Activated CD4-positive, alpha-beta T cell treated with anti-CD3 and anti-CD28 coated beads for 4 hours (primary cell): ENCODE measurements around the gene RIPK1.
A peak's percentile ranks its signal among the peaks of the same experiment; 100 is the strongest.

Experiments used
- DNase-seq, 2 donors: peaks; one replicate each; pipeline ENCODE4 v3.0.0-alpha.2; 2020

The RIPK1 gene

DNA sequence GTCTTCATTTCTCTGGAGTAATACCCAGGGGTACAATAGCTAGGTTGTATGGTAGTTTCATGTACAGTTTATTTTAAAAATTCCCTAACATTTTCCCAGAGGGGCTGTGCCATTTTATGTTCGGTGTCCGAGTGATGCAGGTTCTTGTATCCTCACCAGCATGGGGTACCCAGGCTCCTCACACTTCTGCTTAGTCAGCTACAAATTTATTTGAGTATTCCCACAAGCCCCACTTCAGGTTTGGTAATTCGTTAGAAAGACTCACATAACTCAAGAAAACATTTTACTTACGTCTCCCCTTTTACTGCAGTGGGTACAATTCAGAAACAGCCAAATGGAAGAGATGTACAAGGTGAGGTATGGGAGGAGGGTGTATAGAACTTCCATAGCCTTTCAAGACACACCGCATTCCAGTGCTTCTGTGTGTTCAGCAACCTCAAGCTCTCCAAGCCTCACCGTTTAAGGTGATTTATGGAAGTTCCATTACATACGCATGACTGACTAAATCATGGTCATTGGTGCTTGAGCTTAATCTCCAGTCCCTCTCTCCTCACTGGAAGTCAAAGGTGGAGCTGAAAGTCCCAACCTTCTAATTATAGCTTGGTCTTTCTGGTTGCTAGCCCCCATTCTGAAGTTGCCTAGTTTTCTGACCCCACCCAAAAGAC lies 18.1 kb downstream of the RIPK1 start:
- no peak for DNase-seq

DNA sequence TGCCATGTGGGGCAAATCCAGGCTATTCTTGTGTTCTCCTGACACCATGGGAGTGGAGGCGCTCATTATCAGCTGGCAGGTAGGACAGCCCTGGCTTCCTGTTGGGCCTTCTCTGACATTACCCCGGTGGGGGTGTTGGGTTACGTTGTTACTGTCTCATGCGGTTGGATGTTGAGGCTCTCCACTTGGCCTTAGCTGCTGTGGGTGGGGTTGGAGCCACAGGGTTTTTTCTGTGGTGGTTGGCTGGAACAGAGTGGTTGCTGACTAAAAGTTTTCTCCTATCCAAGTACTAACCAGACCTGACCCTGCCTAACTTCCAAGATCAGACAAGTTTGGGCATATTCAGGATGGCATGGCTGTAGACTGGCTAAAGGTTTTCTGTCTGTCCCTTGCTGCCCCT lies 20.2 kb downstream of the RIPK1 start:
- no peak for DNase-seq

DNA sequence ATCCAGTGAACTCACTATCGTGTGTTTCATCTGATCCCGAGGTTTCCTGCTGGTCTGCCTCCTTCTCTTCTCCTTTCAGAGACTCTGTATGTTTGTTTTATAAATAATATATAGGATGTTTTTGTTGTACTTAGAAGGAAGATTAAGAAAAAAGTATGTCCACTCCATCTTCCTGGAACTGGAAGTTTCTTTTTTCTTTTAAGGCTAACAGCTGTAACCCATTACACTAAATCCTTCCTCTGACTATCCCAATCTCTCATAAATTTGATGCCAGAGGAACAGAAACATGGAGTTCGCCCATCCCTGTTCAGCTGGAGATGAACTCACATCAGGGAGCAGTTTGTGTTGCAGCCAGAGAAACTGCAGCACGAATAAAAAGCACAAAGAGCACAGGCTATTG lies 20.7 kb downstream of the RIPK1 start:
- no peak for DNase-seq

DNA sequence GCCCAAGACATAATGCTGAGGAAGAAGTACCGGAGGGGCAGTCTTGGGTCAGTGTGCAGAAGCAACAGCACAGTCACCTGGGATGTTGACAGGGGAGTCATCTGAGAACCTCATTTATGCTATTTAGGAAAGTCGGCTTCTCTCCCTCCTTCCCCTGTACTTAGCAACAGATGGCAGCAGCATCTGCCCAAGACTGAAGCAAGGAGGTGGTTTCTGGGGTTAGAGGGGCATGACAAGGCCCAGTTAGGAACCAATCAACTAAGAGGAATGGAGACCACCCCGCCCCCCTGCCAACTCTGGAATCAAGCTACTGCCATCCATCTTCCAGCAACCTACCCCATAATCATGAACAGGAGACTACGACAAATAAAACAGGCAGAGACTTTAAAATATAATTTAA lies 21.7 kb downstream of the RIPK1 start:
- no peak for DNase-seq

DNA sequence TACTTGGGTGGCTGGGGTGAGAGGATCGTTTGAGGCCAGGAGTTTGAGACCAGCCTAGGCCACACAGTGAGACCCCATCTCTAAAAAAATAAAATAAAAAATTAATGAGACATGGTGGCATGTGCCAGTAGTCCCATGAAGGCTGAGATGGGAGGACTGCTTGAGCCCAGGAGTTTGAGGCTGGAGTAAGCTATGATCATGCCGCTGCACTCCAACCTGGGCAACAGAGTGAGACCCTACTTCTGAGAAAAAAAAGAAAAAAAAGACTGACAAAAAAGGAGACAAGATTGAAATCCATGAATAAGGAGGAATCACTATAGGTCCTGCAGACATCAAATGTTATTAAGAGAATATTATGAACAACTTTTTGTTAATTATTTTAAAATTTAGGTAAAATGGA lies 26.5 kb downstream of the RIPK1 start:
- no peak for DNase-seq

DNA sequence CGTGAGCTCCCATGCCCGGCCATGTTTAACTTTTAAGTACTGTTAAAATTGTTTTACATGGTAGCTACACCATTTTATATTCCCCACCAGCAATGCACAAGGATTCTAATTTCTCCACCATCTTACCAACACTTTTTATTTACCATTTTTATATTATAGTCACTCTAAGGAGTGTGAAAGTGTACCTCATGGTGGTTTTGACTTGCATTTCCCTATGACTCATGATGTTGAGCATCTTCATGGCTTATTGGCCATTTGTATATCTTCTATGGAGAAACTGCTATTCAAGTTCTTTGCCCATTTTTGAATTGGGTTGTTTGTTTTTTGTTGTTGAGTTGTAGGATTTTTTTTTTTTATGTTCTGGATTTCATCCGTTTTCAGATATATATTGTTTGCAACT lies 34.6 kb downstream of the RIPK1 start:
- DNase-seq, result no peak

DNA sequence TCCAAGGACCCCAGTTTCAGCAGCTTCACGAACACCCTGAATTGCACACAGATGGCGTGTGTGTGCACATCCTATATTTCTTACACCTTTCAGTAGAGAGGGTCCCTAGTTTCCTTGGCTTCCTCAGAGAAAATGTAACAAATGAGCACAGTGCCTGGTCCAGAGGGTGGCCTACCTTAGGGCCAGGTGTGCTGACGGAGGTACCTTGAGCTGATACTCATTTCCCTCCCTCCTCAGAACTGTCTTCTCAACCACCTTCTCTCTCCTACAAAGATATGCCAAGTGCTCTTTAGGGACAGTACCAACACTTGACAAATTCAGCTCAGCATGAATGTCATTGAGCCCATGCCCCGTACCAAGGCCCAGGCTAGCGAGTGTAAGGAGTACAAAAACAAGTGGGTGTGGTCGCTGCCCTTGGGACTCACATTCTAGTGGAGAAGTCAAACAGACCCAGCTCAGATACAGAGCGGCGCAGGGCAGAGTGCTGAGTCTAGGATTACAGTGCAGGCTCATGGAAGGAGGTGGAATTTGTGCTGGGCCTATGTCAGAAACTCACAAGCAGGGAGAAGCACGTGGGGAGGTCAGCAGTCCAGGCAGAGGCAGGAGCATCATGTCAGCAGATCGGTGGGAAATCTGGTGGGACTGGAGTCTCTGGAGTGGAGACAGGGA lies 40.6 kb downstream of the RIPK1 start:
- DNase-seq, result no peak

DNA sequence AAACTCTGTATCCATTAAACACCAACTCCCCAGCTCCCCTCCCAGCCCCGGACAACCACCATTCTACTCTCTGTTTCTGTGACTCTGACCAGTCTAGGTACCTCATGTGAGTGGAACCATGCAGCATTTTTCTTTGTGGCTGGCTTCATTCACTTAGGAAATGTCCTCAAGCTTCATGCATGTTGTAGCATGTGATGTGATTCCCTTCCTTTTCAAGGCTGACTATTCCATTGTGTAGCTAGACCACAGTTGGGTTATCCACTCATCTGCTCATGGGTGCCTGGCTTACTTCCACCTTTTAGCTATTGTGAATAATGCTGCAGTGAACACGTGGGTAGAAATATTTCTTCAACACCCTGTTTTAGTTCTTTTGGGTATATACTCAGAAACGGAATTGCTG lies 41.5 kb downstream of the RIPK1 start:
- DNase-seq, result no peak

DNA sequence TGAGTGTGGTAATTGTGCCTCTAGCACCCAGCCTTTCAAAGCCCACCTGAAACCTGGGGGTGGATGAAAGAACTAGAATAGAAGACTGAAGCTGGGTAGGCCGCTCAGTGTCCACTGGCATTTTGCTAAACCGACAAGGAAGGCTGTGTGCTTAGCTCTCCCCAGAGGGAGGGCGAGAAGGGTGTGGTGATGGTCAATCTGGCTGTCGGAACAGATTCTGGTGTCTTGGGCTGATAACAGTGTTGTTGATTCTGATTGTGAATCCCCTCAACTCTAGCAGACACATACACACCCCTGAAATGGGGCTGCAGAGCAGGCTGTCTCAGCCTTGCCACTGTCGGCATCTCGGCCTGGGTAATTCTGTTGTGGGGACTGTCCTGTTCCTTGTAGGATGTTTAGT lies 46.1 kb downstream of the RIPK1 start:
- no peak for DNase-seq

DNA sequence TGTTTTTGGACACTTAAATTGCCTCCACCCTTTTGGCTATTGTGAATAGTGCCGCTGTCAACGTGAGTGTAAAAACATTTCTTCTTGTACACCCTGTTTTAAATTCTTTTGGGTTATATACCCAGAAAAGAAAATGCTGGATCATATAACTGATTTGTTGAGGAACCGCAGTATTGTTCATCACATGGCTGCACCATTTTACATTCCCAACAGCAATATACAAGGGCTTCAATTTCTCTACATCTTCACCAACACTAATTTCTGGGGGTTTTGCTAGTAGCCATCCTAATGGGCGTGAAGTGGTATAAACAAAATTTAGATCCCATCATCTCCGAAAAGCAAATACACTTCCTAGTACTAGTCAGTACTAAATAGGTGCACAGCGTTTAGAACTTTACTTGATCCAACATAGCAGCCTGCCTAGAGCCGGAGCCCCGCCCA lies 49.6 kb downstream of the RIPK1 start:
- DNase-seq, result no peak

DNA sequence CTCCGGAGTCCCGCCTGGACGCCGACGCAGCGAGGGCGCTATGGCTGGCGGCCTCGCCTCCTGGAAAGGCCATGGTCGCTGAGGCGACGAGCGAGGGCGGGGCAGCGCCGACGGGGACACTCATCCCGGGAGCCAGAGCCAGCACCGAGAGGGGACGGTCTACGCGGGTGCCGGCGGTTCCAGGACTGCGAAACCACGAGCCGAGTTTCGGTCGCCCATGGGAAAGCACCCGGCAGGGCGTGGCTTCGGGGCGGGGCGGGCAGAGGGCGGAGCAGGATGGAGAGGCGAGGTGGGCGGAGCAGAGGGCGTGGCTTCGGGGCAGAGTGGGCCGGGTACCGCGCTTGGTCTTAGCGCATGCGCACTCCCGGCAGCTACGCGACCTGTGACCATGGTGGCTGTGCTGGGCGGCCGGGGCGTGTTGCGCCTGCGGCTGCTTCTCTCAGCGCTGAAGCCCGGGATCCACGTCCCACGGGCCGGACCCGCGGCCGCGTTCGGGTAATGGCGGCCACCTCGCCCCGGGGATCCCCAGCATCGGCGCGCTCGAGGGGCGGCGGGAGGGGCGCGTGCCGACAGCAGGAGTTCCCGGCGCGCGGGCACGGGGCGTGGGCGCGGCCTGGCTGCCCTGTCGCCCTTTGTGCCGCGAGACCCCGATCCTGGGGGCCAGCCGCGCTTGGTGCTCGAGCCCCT lies 50.2 kb downstream of the RIPK1 start, which contains the start of gene BPHL:
Gene BPHL, plus strand, starts transcription at position 359 of the 687 bp plus-strand sequence. Its CDS starts 30 bp downstream, at position 389.
- DNase-seq, result peak; percentile 100

DNA sequence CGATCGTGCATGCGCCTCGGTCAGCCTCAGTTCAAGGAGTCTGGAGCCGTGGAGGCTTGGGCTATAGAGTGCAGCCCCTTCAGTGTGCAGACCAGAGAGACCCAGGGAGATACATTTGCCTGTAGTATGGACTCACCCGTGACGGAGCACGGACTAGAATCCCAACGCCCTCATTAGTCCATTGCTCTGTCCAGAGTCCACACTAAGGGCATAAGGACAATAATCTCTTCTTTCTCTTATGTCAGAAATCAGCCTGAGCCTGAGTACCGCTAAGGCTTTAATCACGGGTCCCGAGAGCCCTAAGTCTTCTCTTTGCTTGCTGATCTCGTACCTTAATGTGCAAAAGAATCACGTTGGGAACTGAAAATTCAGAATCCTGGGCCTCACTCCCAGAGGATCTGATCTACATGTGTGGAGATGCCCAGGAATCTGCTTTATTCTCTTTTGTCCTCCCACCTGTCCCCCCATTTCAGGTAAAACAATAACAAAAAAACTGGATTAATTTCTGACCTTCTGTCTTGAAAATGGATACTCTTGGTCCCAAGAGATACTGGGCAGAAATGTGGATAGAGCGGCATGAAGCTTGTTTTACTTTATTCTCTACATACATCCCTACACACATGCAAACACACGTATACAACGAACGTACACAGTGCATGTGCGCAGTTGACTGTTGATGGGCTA lies 50.9 kb downstream of the RIPK1 start:
- no peak for DNase-seq

DNA sequence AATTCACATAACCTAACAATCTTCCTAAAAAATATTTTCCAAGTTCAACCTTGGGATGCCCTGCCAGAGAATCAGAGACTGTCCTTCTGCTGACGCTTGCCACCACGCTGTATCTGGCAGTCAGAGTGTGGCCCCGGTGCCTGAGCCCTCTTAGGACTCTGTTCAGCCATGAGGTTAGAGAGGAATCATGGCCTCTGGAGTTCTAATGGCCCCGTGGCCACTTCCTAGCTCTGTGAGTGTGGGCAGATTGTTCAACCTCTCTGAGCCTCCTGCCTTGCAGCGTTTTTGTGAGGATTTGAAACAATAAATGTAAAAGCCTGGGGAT lies 52.4 kb downstream of the RIPK1 start:
- DNase-seq, result no peak

DNA sequence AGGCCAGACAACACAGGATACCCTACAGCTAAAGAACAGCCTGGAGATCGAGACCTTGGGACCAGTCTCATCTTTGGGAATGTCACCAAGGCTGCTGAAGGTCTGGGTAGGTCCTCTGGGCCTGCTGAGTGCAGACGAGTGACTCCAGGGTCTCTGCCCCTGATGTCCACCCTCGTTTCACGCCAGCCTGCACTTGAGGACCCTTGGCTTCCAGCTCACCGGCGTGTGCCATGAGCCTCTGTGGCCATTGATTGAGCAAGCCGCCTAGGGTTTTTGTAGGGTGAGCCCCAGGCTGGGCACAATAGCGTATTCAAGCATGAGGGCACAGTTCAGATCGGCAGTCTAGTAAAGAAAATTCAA lies 54.5 kb downstream of the RIPK1 start:
- no peak for DNase-seq

DNA sequence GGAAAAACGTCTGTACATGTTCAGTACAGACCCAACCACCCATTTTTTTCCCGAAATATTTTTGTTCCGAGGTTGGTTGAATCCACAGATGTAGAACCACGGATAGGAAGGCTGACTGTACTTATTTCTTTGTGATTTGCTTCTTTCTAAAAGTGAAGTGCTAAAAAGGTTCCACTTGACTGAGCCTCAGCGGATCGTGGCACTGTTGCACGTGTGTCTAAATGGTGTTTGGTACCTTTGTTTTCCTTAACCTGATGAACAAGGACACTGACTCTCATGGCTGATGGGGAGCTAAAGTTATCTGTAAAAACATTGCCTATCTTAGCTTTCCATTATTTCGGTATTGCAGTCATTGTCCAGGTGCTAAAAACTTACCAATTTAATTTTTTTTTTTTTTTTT lies 56.4 kb downstream of the RIPK1 start:
- DNase-seq, result no peak

DNA sequence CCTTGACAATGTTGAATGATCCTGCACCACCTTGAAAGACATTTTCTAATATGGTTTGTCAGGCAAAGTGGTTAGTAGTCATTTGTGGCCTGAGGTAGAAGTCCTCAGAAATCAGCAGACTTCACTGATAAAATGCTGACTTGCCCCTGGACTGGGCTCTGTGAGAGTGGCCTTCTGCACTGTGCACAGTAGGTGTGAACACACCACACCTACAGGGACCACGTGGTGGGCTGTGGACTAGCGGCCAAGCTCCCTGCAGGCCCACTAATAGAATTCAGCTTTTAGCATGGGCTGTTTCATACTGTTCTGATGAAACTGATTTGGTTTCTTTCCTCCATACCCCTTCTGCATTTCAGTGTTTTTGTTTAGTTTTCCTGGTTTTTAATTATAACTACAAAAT lies 57.5 kb downstream of the RIPK1 start:
- no peak for DNase-seq

DNA sequence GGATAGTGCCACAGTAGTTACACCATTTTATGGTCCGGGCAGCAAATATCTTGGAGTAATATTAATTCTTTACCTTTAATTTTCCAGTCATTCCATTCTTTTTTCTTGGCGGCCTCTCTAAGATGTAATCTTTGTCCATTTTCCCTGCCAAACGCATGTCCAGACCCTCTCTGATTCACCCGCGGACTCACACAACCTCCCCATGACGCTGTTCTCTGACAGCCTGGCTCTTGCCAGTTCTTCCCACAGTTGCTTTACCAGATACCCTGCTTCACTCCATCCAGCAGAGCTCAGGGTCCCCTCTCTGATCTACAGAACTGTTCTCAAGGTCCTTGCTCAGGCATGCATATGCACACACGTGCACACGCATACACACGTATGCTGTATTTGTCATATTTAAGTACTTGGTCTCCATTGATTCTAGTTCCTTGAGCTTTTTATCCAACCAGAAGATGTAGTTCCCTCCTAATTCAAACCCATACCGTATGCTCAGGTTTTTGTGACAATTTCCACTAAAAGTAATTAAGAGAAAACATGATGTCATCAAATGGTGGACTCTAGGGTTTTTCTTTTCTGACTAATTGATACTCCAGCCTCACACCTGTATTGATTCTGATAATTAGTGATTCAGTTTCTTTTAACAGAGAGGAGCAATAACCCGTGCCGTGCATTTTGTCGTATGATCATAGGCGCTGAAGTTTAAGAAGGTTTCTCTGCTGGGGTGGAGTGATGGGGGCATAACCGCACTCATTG lies 60.2 kb downstream of the RIPK1 start:
- no peak for DNase-seq

DNA sequence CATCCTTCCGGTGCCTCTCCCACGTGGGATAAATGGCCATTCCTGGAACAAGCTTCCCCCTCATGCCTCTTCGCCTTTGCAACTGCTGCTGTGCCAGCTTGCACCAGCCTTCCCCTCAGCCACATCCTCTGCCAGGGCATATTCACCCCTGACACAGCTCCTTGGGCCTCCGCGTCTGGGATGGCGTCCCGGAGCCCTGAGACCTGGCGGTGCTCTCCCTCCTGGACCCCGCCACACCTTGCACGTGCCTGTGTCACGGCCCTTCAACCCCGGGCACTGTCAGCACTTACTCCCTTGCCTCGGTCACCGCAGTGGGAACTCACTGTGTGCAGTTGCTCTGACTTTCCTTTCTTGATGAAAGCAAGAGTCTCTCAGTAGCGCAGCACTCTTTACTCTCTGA lies 63.4 kb downstream of the RIPK1 start:
- no peak for DNase-seq

DNA sequence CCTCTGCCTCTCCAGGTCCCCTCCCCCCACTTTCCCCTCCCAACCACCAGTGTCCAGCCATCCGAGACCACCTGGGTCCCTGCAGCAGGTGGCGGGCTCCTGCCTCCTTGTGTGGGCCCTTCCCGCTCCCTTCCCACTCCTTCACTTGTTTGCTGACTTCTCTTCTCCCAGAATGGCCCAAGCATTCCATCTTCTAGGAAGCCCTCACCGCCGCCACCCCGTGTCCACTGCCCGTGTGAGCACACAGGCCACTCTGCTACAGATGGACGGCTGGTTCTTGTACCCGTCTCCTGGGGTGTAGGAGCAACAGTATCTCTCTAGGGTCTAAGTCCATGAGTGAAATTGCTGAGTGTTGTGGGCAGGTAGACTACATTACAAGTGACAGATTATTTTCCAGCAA lies 65.2 kb downstream of the RIPK1 start:
- DNase-seq, result no peak

DNA sequence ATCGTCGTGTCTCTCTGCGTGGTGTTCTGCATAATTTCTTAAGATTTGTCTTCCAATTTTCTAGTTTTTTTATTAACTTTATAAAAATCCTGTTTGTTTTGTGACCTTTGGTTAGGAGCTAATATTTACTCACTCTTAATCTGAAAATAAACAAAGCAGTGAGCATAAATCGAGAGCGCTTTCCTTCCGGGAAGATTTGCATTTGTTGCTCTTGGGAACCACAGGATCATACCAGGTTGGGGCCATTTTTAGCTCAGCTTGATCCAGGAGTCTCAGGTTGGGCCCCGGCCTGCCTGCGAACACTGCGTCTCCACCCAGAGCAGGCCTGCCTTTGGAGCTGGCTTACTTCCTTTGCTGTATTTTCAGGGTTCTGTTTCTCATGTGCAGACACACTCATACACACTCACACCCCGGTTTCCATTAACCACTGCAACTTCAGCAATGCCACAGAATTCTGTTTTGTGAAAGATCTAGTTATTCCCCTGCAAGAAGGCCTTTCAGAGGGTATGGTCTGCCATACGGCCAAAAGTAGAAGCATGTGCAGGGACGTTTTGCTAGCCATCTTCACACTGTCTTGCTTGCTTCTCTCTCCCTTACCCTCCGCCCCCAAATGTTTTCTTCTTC lies 67.5 kb downstream of the RIPK1 start:
- no peak for DNase-seq

DNA sequence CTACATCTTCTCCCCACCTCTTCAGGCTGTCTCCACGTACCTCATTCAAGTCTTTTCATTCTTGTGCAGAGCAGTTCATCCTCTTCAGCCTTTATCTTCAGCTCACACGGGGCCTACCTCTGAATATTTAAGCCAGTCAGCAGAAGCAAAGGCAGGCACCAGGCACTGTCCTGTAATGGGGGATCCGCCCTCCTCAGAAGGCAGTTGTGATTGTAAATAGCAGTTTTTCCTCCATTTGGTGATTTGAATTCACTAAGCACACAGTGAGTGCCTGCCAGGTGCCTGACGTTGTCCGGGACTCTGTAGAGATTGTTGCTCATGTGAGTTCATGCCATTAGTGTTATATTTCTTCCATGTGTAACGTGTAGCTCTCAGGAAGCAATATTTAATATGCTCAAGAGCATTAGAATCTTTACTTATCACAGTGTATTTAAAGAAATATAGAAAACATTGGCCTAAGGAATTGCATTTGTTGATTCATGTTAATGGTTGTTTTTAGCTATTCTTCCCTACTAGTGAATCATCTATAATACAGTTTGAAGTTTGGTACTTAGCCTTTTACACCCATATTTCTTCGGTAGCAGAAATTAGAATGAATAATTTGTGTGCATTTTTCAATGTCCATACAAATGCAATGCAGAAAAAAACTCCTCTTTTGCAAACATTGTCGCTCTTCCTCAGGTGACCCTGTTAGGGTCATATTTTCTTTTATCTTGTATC lies 68.2 kb downstream of the RIPK1 start:
- DNase-seq, result no peak
